ENCODE data around the gene KCNH4. TPM values are rescaled to one million over a fixed set of nuclear protein-coding genes. Genes with fewer than 3 reads are reported as not detected.

KCNH4 gene
- polyA plus RNA-seq, 1 donor (not counting 4 experiments of a cell fraction or from before 2014, with no cell fraction given): not detected

GRCh38 chr17:42191275-42191608 is 10.3 kb upstream of the KCNH4 start:
- Histone ChIP-seq H3K79me2 (ENCODE audit: control insufficient read depth, insufficient read depth, low read length) (no peaks in the 10 kb centered on the region), H3K9me1 (ENCODE audit: control insufficient read depth, extremely low read depth, insufficient read depth, low read length) (no peaks in the 10 kb centered on the region), H3K9me3 (ENCODE audit: control insufficient read depth, low read depth, low read length) (no peaks in the 10 kb centered on the region), H3K36me3 (ENCODE audit: control insufficient read depth in 2 of 2, extremely low read depth in 1 of 2, insufficient read depth in 2 of 2, low read length in 2 of 2) (no peaks in the 10 kb centered on the region), H3K4me2 (ENCODE audit: control insufficient read depth, extremely low read depth, insufficient read depth, low read depth, low read length) (no peak overlapping the region), H3K27me3 (ENCODE audit: control insufficient read depth, extremely low read depth, insufficient read depth, low read length) (no peaks in the 10 kb centered on the region), H3K9ac (ENCODE audit: control insufficient read depth, extremely low read depth, insufficient read depth, low read length) (no peak overlapping the region), H4K20me1 (ENCODE audit: control insufficient read depth, extremely low read depth, insufficient read depth, low read length) (no peaks in the 10 kb centered on the region), H3K4me1 (ENCODE audit: control insufficient read depth, extremely low read depth, insufficient read depth, low read length) (no peaks in the 10 kb centered on the region), H3K4me3 (ENCODE audit: control insufficient read depth in 2 of 3, extremely low read depth in 1 of 3, insufficient read depth in 2 of 3, low read depth in 1 of 3, low read length in 3 of 3) (no peak overlapping the region), H2AFZ (ENCODE audit: control insufficient read depth, low read length) (no peak overlapping the region), H3K27ac (ENCODE audit: control insufficient read depth, insufficient read depth, low read length) (no peak overlapping the region)
- FAIRE-seq (no peak), DNase-seq (ENCODE audit: low read depth, low spot score) (no peak)
- dilution Hi-C loops (cut with MboI; ENCODE audit: extremely low pct_ligation_motif_present, low sequenced_read_pairs): no loop called here
- no peak for TF ChIP-seq CTCF (optimal IDR thresholded peaks at IDR 0.05 in 1 of 3, IDR thresholded peaks at IDR 0.05 in 1 of 3, conservative IDR thresholded peaks at IDR 0.05 in 1 of 3; ENCODE audit: extremely low read depth in 1 of 3, insufficient read depth in 2 of 3, low read length in 3 of 3)
- no peak for TF ChIP-seq EZH2 (IDR thresholded peaks at IDR 0.05; ENCODE audit: low read length)

GRCh38 chr17:42190491-42191274 is 9.7 kb upstream of the KCNH4 start:
- no peaks in the 10 kb centered on the region for H3K4me1 ChIP-seq (ENCODE audit: control insufficient read depth, extremely low read depth, insufficient read depth, low read length)
- H3K4me3 ChIP-seq (ENCODE audit: control insufficient read depth in 2 of 3, extremely low read depth in 1 of 3, insufficient read depth in 2 of 3, low read depth in 1 of 3, low read length in 3 of 3): no peak overlapping the region
- FAIRE-seq (no peak), DNase-seq (ENCODE audit: low read depth, low spot score) (no peak)
- no peak overlapping the region for H3K27ac ChIP-seq (ENCODE audit: control insufficient read depth, insufficient read depth, low read length)
- H3K36me3 ChIP-seq (ENCODE audit: control insufficient read depth in 2 of 2, extremely low read depth in 1 of 2, insufficient read depth in 2 of 2, low read length in 2 of 2): no peaks in the 10 kb centered on the region
- peaks cover 5% of the 10 kb centered on the region for H3K27me3 ChIP-seq (ENCODE audit: control insufficient read depth, extremely low read depth, insufficient read depth, low read length)
- dilution Hi-C loops (cut with MboI; ENCODE audit: extremely low pct_ligation_motif_present, low sequenced_read_pairs): no loop called here
- no peaks in the 10 kb centered on the region for H3K79me2 ChIP-seq (ENCODE audit: control insufficient read depth, insufficient read depth, low read length)
- no peaks in the 10 kb centered on the region for H3K9me3 ChIP-seq (ENCODE audit: control insufficient read depth, low read depth, low read length)
- no peak overlapping the region for H3K4me2 ChIP-seq (ENCODE audit: control insufficient read depth, extremely low read depth, insufficient read depth, low read depth, low read length)
- no peak overlapping the region for H3K9ac ChIP-seq (ENCODE audit: control insufficient read depth, extremely low read depth, insufficient read depth, low read length)
- H2AFZ ChIP-seq (ENCODE audit: control insufficient read depth, low read length): no peak overlapping the region
- TF ChIP-seq EZH2 (IDR thresholded peaks at IDR 0.05; ENCODE audit: low read length) (no peak), CTCF (optimal IDR thresholded peaks at IDR 0.05 in 1 of 3, IDR thresholded peaks at IDR 0.05 in 1 of 3, conservative IDR thresholded peaks at IDR 0.05 in 1 of 3; ENCODE audit: extremely low read depth in 1 of 3, insufficient read depth in 2 of 3, low read length in 3 of 3) (no peak)
- no peaks in the 10 kb centered on the region for H3K9me1 ChIP-seq (ENCODE audit: control insufficient read depth, extremely low read depth, insufficient read depth, low read length)
- no peaks in the 10 kb centered on the region for H4K20me1 ChIP-seq (ENCODE audit: control insufficient read depth, extremely low read depth, insufficient read depth, low read length)
